Bronchial epithelial cell (primary cell): ENCODE data around the gene NFASC. TPM values are rescaled to one million over a fixed set of nuclear protein-coding genes. Genes with fewer than 3 reads are reported as not detected.

ENCODE experiments used
- DNase-seq: peaks from one replicate; pipeline ENCODE4 v3.0.0-alpha.2; 2010; ENCODE audit warnings: low read depth
- FAIRE-seq: peaks from 2 replicates; lab custom pipeline; 2011; peaks lifted over from hg19 to GRCh38; lab: Jason Lieb, UNC
- H3K27me3 ChIP-seq: 2 replicates; pipeline ENCODE4 v1.5.1; 2011; ENCODE audit warnings: low read length; ENCODE audit not compliant: control insufficient read depth, insufficient read depth
- H3K36me3 ChIP-seq: 2 replicates; pipeline ENCODE4 v1.5.1; 2011; ENCODE audit warnings: low read length; ENCODE audit not compliant: control insufficient read depth, insufficient read depth
- H3K4me3 ChIP-seq: 2 replicates; pipeline ENCODE4 v1.5.1; 2011; ENCODE audit warnings: mild to moderate bottlenecking, low read depth, low read length, control low read depth
- CTCF ChIP-seq: IDR thresholded peaks from 2 replicates; pipeline ENCODE4 v1.5.1; 2011; ENCODE audit warnings: mild to moderate bottlenecking, moderate library complexity, low read length, control low read depth, inconsistent platforms; ENCODE audit not compliant: insufficient read depth, severe bottlenecking
- total RNA-seq: library from RNA; depleted of rRNA; stranded (reverse); fragments of >200 nt; gene quantifications from 2 replicates; pipeline ENCODE4 v1.2.1, GENCODE V29; 2014

NFASC gene
- total RNA-seq, 1 donor from 2014 or later, result 0.53 TPM

GRCh38 chr1:205072286-205072685 is 201.6 kb downstream of the NFASC start:
- Histone ChIP-seq H3K27me3 (peaks cover 1% of the 10 kb centered on the region), H3K4me3 (no peak overlapping the region), H3K36me3 (no peaks in the 10 kb centered on the region)
- DNase-seq (no peak), FAIRE-seq (no peak)
- no peak for TF ChIP-seq CTCF

Other genes with a start within 250 kb of the NFASC start
- gene LRRN2, start 185.1 kb upstream of the NFASC start, total RNA-seq, result not detected in 2 replicates
- gene CNTN2, start 172.3 kb downstream of the NFASC start, total RNA-seq, result under 0.01 TPM in 1 of 2 replicates, not detected in the other
- 1.6 and 1.7 TPM in 2 replicates for gene TMEM81, start 213.6 kb downstream of the NFASC start, total RNA-seq